ENCODE results near the gene ARL5B.

ARL5B gene

DNA sequence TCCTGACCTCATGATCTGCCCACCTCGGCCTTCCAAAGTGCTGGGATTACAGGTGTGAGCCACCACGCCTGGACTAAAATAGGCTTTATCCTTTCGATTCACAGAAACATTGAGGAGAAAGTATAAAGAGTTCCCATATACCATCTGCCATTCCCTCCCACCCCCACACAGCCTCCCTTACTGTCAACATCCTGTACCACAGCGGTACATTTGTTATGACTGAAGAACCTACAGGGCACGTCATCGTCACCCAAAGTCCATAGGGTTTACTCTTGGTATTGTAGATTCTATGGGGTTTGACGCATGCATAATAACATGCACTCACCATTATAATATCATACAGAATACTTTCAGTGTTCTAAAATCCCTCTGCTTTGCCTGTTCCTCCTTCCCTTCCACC lies 28.0 kb downstream of the ARL5B start:
- Histone ChIP-seq H3K36me3 (ENCODE audit: control insufficient read depth in 2 of 2, insufficient read depth in 1 of 2, low read length in 2 of 2) (peaks cover 4% of the 10 kb centered on the region in 2 experiments; a peak in 2 of 3 replicates), H3K4me3 (ENCODE audit: low read depth, low read length) (no peak overlapping the region), H3K27ac (ENCODE audit: extremely low read depth, low read depth, low read length) (no peak overlapping the region), H3K4me1 (ENCODE audit: control insufficient read depth, insufficient read depth, low read length) (no peaks in the 10 kb centered on the region), H3K9me3 (ENCODE audit: control insufficient read depth, insufficient read depth, low read depth, low read length) (no peaks in the 10 kb centered on the region)
- POLR2A ChIA-PET: no interaction called here
- TF ChIP-seq, protein P1, sequence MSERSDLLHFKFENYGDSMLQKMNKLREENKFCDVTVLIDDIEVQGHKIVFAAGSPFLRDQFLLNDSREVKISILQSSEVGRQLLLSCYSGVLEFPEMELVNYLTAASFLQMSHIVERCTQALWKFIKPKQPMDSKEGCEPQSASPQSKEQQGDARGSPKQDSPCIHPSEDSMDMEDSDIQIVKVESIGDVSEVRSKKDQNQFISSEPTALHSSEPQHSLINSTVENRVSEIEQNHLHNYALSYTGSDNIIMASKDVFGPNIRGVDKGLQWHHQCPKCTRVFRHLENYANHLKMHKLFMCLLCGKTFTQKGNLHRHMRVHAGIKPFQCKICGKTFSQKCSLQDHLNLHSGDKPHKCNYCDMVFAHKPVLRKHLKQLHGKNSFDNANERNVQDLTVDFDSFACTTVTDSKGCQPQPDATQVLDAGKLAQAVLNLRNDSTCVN (tag by site-specific recombination; optimal IDR thresholded peaks at IDR 0.05): no peak
- TF ChIP-seq ZNF280D (tag by site-specific recombination; IDR thresholded peaks at IDR 0.05): no peak
- no peak for TF ChIP-seq ZBTB7A (tag by site-specific recombination; IDR thresholded peaks at IDR 0.05; ENCODE audit: low read depth)
- TF ChIP-seq INSM2 (tag by site-specific recombination; IDR thresholded peaks at IDR 0.05): no peak
- no peak for TF ChIP-seq KLF1 (tag by site-specific recombination; IDR thresholded peaks at IDR 0.05)
- TF ChIP-seq YY1 (tag by site-specific recombination; IDR thresholded peaks at IDR 0.05): no peak
- TF ChIP-seq ELK4 (IDR thresholded peaks at IDR 0.05; ENCODE audit: borderline replicate concordance, low read depth, low read length): no peak
- no peak for TF ChIP-seq ZNF133 (tag by site-specific recombination; IDR thresholded peaks at IDR 0.05)
- CTCF ChIA-PET: no interaction called here

- TF ChIP-seq ZNF121 (tag by site-specific recombination; IDR thresholded peaks at IDR 0.05) (no peak), ZNF629 (tag by site-specific recombination; IDR thresholded peaks at IDR 0.05) (no peak), ZNF404 (tag by site-specific recombination; IDR thresholded peaks at IDR 0.05) (no peak), SP3 (tag by site-specific recombination; IDR thresholded peaks at IDR 0.05) (no peak), ZNF146 (tag by site-specific recombination; IDR thresholded peaks at IDR 0.05) (no peak), ZNF837 (tag by site-specific recombination; IDR thresholded peaks at IDR 0.05) (no peak)
- POLR2A ChIA-PET: no interaction called here
- Histone ChIP-seq H3K4me1 (ENCODE audit: control insufficient read depth, insufficient read depth, low read length) (no peaks in the 10 kb centered on the region), H3K4me3 (ENCODE audit: low read depth, low read length) (no peak overlapping the region), H3K9me3 (ENCODE audit: control insufficient read depth, insufficient read depth, low read depth, low read length) (no peaks in the 10 kb centered on the region), H3K27ac (ENCODE audit: extremely low read depth, low read depth, low read length) (no peak overlapping the region), H3K36me3 (ENCODE audit: control insufficient read depth in 2 of 2, insufficient read depth in 1 of 2, low read length in 2 of 2) (peaks cover 3 to 4% of the 10 kb centered on the region in 2 experiments; a peak in 2 of 3 replicates)
- CTCF ChIA-PET: no interaction called here
Measured at GRCh38 chr10:18687706-18688105, 28.5 kb downstream of the ARL5B start.

GRCh38 chr10:18689498-18689897 lies 30.3 kb downstream of the ARL5B start:
- H3K27ac ChIP-seq (ENCODE audit: extremely low read depth, low read depth, low read length): no peak overlapping the region
- H3K4me3 ChIP-seq (ENCODE audit: low read depth, low read length): no peak overlapping the region
- CTCF ChIA-PET: interaction anchor here (0.6 to 1.1 kb wide), 10 partner anchors 17 to 518 kb away, joined by 3 to 6 read pairs (median 4); no protein-coding TSS in a partner anchor
- no peaks in the 10 kb centered on the region for H3K9me3 ChIP-seq (ENCODE audit: control insufficient read depth, insufficient read depth, low read depth, low read length)
- POLR2A ChIA-PET: no interaction called here
- no peaks in the 10 kb centered on the region for H3K4me1 ChIP-seq (ENCODE audit: control insufficient read depth, insufficient read depth, low read length)
- H3K36me3 ChIP-seq (ENCODE audit: control insufficient read depth in 2 of 2, insufficient read depth in 1 of 2, low read length in 2 of 2): no peaks in the 10 kb centered on the region
- TF ChIP-seq ZNF558 (tag by site-specific recombination; IDR thresholded peaks at IDR 0.05): no peak
- TF ChIP-seq ZNF654 (tag by site-specific recombination; IDR thresholded peaks at IDR 0.05; ENCODE audit: low read depth): peak; percentile 80
- peak; percentile 43; the same call in 1 of the 2 replicates for TF ChIP-seq ZNF660 (tag by site-specific recombination; IDR thresholded peaks at IDR 0.05)

All from HEK293 (cell line).